HepG2 (cell line): ENCODE measurements around the gene EBF3. TPM values are rescaled to one million over a fixed set of nuclear protein-coding genes. Genes with fewer than 3 reads are reported as not detected.
A peak's percentile ranks its signal among the peaks of the same experiment; 100 is the strongest.

Experiments used
- CTCF ChIP-seq: sonication (generic); formaldehyde crosslinking; IDR thresholded peaks from 2 replicates; pipeline ENCODE4 v1.5.0; 2020; ENCODE audit warnings: mild to moderate bottlenecking, missing genetic modification reagents, moderate library complexity
- IRX3 ChIP-seq: sonication (generic); formaldehyde crosslinking; IDR thresholded peaks from 2 replicates; pipeline ENCODE4 v1.8.1; 2023; ENCODE audit warnings: mild to moderate bottlenecking, low read depth, missing genetic modification reagents, borderline replicate concordance
- KDM2A ChIP-seq: sonication (generic); formaldehyde crosslinking; IDR thresholded peaks from 2 replicates; pipeline ENCODE4 v1.4.0; 2020; ENCODE audit warnings: low read depth, missing genetic modification reagents, borderline replicate concordance
- RAD21 ChIP-seq: fragments of 450-650 bp; formaldehyde crosslinking; IDR thresholded peaks from 2 replicates; pipeline ENCODE4 v1.5.0; 2020; ENCODE audit warnings: mild to moderate bottlenecking
- RXRA ChIP-seq: sonication (generic); formaldehyde crosslinking; IDR thresholded peaks from 2 replicates; pipeline ENCODE4 v1.5.1; 2020; ENCODE audit warnings: missing genetic modification reagents
- STAG1 ChIP-seq: sonication (generic); formaldehyde crosslinking; IDR thresholded peaks from 2 replicates; pipeline ENCODE4 v1.4.0; 2020; ENCODE audit warnings: missing genetic modification reagents
- ZBTB20 ChIP-seq: sonication (generic); formaldehyde crosslinking; IDR thresholded peaks from 2 replicates; pipeline ENCODE4 v1.8.1; 2023; ENCODE audit warnings: missing genetic modification reagents, low read depth, mild to moderate bottlenecking, borderline replicate concordance
- ZNF326 ChIP-seq: sonication (generic); formaldehyde crosslinking; IDR thresholded peaks from 2 replicates; pipeline ENCODE4 v1.4.0; 2020; ENCODE audit warnings: missing genetic modification reagents, borderline replicate concordance
- ZNF33B ChIP-seq: sonication (generic); formaldehyde crosslinking; IDR thresholded peaks from 2 replicates; pipeline ENCODE4 v1.5.1; 2020; ENCODE audit warnings: mild to moderate bottlenecking, missing genetic modification reagents
- ZNF687 ChIP-seq: sonication (generic); formaldehyde crosslinking; IDR thresholded peaks from 2 replicates; pipeline ENCODE4 v1.5.1; 2020; ENCODE audit warnings: mild to moderate bottlenecking, missing genetic modification reagents, moderate library complexity
- polyA plus RNA-seq, 8 experiments: library from polyadenylated mRNA; depleted of rRNA in 3 of 8; stranded (reverse) in 7 of 8; unstranded in 1 of 8; fragments of >200 nt; fragmentation: Illumina TruSeq in 4 of 8; extraction: Trizol in 4 of 8; gene quantifications; 2 replicates each; pipeline versions ENCODE4 v1.2.1 to v1.2.3, GENCODE V29; 2011 to 2016; ENCODE audit warnings: low read depth in 4 of 8, missing spikeins in 1 of 8, mixed read lengths in 1 of 8; ENCODE audit not compliant: insufficient read depth in 1 of 8
- total RNA-seq, 5 experiments: library from RNA; depleted of rRNA; stranded (reverse); fragments of >200 nt; fragmentation: Illumina TruSeq; extraction: Trizol; gene quantifications; 2 replicates each; pipeline ENCODE4 v1.2.3, GENCODE V29; 2016; ENCODE audit warnings: low read depth in 1 of 5
- TF ChIP-seq, protein P1 (sequence below): sonication (generic); formaldehyde crosslinking; IDR thresholded peaks from 2 replicates; pipeline ENCODE4 v1.5.0; 2020; ENCODE audit warnings: missing genetic modification reagents, mild to moderate bottlenecking, borderline replicate concordance
- TF ChIP-seq, protein P2 (sequence below): sonication (generic); formaldehyde crosslinking; IDR thresholded peaks from 2 replicates; pipeline ENCODE4 v1.5.1; 2020; ENCODE audit warnings: missing genetic modification reagents, mild to moderate bottlenecking, borderline replicate concordance

The EBF3 gene
- total and polyA plus RNA-seq, 2 of the 13 experiments (the other 11 are each of a cell fraction or from before 2014, with no cell fraction given) = not detected

DNA sequence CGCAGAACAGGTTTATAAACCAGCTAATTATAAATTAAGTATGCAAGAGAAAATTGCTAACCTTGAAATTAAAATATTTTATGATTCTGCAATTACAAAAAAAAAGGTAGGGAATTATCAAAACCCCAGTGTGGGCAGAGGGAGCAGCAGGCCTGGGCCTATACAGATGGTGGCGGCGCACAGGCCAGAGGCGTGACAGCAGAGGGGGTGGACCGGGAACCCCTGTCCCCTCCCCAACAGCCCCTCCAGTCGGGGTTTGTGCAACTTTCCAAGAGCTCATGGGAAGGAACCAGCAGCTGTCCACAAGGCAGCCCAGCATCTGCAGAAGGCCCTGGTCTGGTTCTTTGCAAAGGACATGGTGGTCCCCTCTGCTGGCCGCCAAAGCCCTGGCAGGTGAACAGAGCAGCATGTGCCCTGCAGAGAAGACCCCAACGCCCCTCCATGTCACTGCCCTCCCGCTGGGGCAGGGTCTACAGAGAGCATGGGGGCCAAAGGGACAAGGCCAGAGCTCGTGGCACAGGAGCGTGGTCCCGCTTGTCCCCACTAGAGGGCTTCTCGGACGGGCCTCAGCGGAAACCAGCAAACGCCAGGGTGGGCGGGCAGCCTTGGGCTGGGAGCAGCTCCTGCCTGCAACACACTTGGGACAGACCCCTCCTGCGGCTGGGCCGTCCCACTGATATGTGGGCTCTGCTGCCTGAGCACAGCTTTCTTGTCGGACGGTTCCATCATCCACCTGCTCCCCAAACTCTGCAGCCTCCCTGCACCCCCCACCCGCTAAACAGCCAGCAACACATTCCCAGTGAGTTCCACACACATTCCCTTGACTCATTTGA is 75.1 kb downstream of the EBF3 start (continued):
- TF ChIP-seq CTCF (CRISPR knock-in tag) (peak; percentile 82), RAD21 (CRISPR knock-in tag) (peak; percentile 47; the same call in 1 of the 2 replicates), IRX3 (no peak), STAG1 (CRISPR knock-in tag) (peak; percentile 63), KDM2A (CRISPR knock-in tag) (peak; percentile 67; the same call in 1 of the 2 replicates), ZNF326 (no peak), ZNF687 (CRISPR knock-in tag) (0 out of 2 replicates have a peak, but pooled peaks have one; percentile 22), RXRA (CRISPR knock-in tag) (peak; percentile 33; the same call in 1 of the 2 replicates), ZNF33B (CRISPR knock-in tag) (no peak), ZBTB20 (no peak)
- TF ChIP-seq, protein P1, sequence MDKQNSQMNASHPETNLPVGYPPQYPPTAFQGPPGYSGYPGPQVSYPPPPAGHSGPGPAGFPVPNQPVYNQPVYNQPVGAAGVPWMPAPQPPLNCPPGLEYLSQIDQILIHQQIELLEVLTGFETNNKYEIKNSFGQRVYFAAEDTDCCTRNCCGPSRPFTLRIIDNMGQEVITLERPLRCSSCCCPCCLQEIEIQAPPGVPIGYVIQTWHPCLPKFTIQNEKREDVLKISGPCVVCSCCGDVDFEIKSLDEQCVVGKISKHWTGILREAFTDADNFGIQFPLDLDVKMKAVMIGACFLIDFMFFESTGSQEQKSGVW (CRISPR knock-in tag) = no peak
- TF ChIP-seq, protein P2, sequence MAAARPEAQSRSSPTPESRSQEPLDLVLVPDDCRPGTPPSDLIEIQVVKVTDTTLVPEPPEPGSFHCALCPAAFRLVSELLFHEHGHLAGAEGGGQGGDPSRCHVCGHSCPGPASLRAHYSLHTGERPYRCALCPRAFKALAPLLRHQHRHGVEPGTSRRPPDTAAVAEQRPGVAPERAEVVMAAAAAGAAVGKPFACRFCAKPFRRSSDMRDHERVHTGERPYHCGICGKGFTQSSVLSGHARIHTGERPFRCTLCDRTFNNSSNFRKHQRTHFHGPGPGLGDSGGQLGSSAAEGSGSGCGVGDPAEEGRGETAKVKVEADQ = no peak
